Measurements from ENCODE around the gene OR2F1.

OR2F1 gene, protein sequence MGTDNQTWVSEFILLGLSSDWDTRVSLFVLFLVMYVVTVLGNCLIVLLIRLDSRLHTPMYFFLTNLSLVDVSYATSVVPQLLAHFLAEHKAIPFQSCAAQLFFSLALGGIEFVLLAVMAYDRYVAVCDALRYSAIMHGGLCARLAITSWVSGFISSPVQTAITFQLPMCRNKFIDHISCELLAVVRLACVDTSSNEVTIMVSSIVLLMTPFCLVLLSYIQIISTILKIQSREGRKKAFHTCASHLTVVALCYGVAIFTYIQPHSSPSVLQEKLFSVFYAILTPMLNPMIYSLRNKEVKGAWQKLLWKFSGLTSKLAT

GRCh38 chr7:143954544-143954943, at the start of gene OR2F1:
Gene OR2F1 (plus strand): TSS chr7:143954844. CDS start chr7:143959971, 5,127 bp downstream.
- no peak for DNase-seq

- DNase-seq: no peak
These were observed 49.1 kb upstream of the OR2F1 start for GRCh38 chr7:143905509-143905908.

DNA sequence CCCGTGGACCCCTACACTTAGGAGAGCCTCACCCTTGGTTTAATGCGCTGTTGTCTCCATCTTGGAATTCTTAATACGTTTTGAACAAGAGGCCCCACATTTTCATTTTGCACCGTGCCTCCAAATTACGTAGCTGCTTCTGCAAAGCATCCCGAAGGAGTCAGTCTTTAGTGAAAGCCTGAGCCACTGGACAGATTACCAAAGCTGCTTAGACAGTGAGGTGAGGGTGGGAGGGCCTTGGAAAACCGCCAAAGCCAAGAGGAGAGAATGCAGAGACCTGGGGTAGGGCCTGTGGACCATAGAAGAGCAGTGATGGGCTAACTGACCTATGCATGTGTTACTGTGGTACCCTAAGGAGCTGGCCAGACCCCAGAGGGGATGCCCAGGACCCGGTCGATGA, 48.5 kb upstream of the OR2F1 start:
- DNase-seq: no peak

GRCh38 chr7:143906895-143907294, 47.7 kb upstream of the OR2F1 start:
- no peak for DNase-seq

DNA sequence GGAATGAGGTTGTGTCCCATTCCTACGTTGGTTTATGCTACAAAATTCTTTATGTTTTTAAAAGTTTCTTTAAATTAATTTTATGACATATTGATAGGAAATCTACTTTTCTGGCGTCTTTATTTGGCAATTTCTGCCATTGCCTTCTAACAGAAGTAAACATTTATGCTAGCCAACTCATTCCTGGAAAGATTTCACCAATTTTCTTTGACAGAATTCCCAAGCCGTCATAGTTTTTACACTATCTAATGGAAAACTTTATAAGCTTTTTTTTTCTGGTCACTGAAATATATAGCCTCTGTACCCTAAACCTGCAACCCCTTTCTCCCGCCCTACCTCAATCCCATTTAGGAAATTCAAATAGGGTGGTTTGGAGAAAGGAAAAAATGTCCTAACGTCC, 46.5 kb upstream of the OR2F1 start:
- DNase-seq: no peak

DNA sequence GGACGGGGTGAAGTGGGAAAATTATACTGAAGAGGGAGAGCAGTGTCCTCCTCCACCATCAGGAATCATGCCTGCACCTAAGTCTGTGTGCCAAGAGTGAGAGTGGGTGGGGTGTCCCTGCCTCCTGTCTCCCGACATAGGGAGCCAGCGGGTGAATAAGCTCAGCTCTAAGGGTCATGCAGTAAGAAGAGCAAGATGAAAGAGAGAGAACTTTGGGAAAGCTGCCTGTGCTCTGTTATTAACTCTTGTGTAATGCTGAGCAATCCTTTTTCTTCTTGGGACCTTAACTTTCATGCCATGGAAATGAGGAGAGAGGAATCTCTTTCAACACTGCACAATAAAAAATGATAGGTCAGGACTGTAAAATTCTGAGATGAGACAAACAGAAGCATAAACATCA, 44.8 kb upstream of the OR2F1 start:
- no peak for DNase-seq

GRCh38 chr7:143910473-143911248, 44.0 kb upstream of the OR2F1 start:
- DNase-seq: no peak

DNA sequence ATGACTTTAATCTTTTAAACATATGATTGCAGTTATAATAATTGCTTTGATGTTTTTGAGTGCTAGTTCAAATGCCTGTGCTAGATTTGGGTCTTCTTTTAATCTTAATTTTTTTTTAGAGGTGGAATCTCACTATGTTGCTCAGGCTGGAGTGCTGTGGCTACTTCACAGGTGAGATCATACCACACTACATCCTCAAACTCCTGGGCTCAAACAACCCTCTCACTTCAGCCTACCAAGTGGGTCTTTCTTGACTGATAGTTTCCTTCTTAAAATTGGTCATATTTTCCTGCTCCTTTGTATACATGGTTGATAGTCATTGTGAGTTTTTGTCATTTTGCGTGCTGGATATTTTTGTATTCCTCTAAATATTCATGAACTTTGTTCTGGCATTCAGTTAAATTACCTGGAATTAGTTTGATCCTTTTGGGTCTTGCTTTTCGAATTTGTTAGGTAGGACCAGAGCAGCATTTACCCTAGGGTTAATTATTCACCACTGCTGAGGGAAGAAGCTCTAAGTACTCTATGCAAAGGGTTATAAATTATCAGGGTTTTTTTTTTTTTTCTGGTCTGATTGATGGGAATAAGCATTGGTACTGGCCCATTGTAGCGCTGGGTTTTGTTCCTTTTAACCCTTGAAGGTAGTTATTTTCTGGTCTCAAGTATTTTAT, 40.6 kb upstream of the OR2F1 start:
- DNase-seq: no peak

DNA sequence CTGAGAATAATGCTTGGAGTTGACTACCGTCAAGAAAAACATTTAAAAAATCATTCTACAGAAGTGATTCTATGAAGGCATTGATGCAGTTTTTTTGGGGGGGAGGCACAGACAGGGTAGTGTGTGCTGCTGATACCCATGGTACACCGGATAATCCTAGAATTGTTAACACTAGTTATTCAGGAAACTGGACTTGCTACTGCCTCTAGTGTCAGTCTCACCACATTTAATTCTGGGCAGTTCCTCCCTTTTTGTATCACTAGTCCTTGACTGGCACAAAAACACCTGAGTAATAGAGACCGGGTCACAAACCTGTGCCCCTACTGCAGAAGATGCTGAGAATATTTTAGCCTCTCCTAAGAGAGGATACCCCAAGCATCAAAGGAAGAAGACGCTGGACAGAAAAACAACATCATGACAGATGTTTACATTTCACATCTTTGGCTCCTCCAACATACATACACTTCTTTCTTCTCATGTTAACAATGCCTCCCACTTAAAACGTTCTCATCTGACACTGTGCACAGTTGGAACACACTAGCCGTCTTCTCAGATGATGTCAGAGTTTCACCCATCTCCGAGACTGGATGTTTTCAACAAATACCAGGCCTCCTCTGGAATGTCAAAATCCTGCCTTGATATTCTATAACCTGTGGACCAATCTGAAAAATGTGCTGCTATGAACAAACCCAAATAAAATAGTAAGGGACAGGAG, 39.5 kb upstream of the OR2F1 start:
- DNase-seq: no peak

DNA sequence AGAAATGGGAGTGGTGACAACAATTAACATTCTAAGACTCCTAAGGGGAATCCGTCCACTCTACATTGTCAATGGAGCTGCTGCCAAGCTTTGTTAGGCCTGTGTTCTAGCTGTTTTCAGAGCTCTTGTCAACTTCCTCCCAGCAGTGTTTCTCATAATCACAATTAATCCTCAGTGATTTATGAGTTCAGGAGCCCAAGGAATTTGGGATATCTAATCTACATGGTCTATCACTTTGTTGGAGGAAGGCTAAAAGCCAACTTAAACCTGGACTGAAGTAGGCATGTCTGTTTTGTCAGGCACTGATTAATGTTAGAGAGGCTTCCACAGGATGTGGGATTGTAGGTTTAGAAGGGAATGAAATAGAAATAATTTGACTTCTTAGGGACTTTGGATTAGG, 29.8 kb upstream of the OR2F1 start:
- DNase-seq: no peak

- no peak for DNase-seq
These were observed 25.3 kb upstream of the OR2F1 start for GRCh38 chr7:143929224-143929920.

DNA sequence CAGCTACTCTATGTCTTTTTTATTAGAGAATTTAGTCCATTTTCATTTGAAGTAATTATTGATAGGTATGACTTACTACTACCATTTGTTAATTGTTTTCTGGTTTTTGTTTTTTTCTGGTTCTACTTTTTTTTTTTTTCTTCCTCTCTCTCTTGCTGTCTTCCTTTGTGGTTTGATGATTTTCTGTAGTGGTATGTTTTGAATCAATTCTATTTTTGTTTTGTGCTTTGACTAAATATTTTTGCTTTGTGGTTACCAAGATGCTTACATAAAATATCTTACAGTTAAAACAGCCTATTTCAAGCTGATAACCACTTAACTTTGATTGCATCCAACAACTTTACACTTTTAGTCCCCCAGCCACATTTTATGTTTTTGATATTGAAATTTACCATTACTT, 22.9 kb upstream of the OR2F1 start:
- no peak for DNase-seq

GRCh38 chr7:143934526-143935325, 19.9 kb upstream of the OR2F1 start, which contains the start of gene OR2F2:
Gene OR2F2 (plus strand): TSS chr7:143935233. CDS start chr7:143935233, 0 bp downstream.
- no peak for DNase-seq

DNA sequence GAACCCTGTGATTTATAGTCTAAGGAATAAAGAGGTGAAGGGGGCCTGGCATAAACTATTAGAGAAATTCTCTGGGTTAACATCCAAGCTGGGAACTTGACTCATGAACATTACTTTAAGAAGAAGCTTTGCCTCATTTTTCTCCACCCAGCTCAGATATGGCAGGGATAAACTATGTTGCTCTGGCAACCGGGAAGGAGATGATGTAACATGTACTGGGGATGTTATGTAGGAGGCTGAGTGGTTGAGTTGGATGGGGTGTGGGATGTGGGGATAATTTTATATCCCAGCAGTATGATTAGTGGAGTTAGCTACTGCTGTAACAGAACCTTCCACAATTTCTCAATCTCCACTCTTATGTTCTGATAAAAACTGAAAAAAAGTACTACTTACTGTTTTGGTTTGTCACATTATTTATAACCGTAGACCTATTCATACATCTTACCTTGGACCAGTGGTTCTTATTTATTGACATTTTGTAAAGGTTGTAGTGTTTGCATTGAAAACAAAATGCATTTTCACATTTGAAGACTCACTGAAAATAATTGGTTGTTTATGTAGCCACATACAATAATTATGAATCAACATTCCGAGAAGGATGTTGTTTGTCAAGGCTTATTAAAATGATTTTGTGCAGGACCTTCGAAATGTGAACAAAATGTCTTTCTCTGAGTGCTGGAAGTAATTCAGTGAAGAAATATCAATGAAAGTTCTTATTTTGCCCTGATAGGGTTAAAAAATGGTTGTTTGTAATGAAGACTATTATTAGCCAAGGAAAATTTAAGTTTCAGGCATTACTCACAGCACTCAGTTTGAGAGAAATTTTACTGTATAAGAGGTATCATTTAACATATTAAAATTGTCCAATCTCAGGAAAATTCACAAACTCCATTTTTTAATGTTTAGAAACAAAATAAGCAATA, 18.3 kb upstream of the OR2F1 start:
- no peak for DNase-seq

GRCh38 chr7:143938379-143939243, 16.0 kb upstream of the OR2F1 start:
- DNase-seq: no peak

GRCh38 chr7:143945423-143945822, 9.2 kb upstream of the OR2F1 start:
- DNase-seq: no peak

GRCh38 chr7:143947111-143947510, 7.5 kb upstream of the OR2F1 start:
- DNase-seq: no peak

- no peak for DNase-seq
These were observed 5.9 kb upstream of the OR2F1 start for GRCh38 chr7:143948733-143949132.

DNA sequence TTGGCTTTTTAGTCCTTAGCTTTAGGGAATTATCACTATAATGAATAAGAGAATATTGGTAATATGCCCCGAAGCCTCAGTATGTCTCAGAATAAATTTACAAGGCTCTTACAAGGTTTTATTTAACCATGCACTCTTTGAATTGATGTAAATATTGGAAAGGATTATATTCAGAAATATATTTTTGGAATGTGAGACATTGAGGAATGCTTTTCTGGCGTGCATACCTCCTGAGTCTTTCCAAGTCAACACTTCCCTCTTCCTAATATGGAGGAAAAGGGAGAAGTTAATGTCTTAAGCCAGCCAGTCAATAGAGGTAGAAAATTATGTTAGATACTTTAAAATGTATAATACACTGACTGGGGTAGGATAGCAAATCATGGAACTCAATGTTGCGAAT, 1.2 kb upstream of the OR2F1 start:
- no peak for DNase-seq

Measured in kidney glomerular epithelial cell (primary cell).